Astrocyte of the spinal cord (primary cell): ENCODE results near the gene CDH24.

Experiments
- DNase-seq: peaks from one replicate; pipeline ENCODE4 v3.0.0; 2011; ENCODE audit warnings: low read depth, low spot score
- H3K4me3 ChIP-seq: 2 replicates; pipeline ENCODE4 v1.5.1; 2011; ENCODE audit warnings: low read depth, mild to moderate bottlenecking, low read length, moderate library complexity
- in situ Hi-C: cut with HindIII; loops from 2 replicates; pipeline ENCODE4 v1.10.0; 2017; ENCODE audit warnings: low sequenced_read_pairs
- TF ChIP-seq, protein P1 (sequence below): IDR thresholded peaks from 2 replicates; pipeline ENCODE4 v1.5.1; 2012; ENCODE audit warnings: low read depth, mild to moderate bottlenecking, low read length, inconsistent platforms

The CDH24 gene

DNA sequence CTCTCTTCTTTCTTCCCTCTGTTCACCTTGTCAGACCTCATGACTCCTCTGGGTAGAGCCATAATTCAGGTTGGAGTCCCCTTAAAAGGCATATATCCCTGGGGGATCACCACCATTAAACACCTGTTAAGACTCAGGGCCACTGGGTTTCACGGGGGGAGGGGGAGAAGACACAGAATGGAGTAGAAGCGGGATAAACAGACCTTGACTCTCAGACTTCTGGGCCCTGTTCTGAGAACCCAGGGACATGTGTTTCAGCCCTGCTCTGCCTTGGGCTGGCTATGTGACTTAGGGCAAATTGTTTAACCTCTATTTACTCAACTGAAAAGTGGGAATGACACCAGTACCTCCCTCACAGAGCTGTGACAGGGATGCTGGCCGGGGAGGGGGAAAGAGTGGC lies 4.6 kb downstream of the CDH24 start:
- in situ Hi-C loops, result no loop called here
- DNase-seq, result no peak
- H3K4me3 ChIP-seq, result no peak overlapping the region
- TF ChIP-seq, protein P1, sequence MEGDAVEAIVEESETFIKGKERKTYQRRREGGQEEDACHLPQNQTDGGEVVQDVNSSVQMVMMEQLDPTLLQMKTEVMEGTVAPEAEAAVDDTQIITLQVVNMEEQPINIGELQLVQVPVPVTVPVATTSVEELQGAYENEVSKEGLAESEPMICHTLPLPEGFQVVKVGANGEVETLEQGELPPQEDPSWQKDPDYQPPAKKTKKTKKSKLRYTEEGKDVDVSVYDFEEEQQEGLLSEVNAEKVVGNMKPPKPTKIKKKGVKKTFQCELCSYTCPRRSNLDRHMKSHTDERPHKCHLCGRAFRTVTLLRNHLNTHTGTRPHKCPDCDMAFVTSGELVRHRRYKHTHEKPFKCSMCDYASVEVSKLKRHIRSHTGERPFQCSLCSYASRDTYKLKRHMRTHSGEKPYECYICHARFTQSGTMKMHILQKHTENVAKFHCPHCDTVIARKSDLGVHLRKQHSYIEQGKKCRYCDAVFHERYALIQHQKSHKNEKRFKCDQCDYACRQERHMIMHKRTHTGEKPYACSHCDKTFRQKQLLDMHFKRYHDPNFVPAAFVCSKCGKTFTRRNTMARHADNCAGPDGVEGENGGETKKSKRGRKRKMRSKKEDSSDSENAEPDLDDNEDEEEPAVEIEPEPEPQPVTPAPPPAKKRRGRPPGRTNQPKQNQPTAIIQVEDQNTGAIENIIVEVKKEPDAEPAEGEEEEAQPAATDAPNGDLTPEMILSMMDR, result no peak

DNA sequence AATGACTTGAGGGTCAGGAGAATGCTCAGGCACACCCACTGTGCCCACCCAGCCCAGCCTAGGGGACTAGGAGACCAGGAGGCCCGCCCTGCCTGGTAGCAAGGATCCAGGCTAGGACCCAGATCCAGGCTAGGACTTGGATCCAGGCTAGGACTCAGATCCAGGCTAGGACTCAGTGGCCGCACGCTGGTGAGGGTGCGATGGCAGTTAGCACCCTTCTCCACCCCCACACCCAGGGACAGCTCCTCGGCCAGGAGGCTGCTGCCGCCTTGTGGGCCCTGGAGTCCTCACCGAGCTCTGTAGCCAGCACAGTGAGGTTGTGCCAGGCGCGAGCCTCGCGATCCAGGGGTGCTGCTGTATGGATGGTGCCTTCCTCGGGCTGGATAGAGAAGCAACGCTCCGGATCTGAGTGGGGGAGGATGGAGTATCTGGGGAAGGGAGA lies 5.1 kb downstream of the CDH24 start:
- TF ChIP-seq, protein P1, result peak; percentile 41
- DNase-seq, result no peak
- H3K4me3 ChIP-seq, result no peak overlapping the region
- in situ Hi-C loops, result no loop called here

DNA sequence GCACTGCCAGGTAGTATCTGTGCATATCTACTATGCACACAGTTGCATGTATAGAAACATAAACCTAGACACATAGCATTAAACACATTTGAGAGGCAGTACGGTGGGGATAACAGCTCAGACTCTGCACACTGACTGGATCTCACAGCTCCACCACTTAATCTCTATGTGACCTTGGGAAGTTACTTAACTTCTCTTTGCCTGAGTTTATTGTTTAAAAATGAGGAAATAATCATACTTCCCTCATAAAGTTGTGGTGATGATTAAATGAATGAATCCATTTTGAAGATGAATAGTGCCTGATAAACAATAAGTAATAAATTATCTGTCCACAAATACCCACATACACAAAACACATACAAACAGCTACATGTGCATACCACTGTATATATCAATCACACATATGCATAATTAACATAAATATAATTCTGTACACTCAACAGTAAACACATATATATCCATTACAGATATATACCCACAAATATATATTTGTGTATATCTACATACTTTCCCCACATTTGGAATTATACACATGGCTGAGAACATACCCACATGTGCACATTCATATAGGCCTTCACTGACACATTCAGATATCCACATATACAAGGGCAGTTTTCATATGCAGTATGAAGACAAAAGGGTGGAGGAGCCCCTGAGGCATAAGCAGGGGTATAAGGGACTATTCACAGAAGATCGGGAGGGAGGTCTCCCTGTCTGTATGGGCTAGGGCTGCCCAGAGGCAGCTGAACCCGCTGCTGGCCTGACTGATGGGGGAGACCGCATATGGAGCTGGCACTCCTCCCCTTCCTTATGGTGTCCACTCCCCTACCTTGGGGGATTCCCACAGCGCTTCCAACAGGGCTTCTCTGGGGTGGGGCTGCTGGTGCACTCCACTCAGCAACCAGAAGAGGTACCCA lies 5.9 kb downstream of the CDH24 start:
- TF ChIP-seq, protein P1, result no peak
- H3K4me3 ChIP-seq, result no peak overlapping the region
- in situ Hi-C loops, result no loop called here
- no peak for DNase-seq

DNA sequence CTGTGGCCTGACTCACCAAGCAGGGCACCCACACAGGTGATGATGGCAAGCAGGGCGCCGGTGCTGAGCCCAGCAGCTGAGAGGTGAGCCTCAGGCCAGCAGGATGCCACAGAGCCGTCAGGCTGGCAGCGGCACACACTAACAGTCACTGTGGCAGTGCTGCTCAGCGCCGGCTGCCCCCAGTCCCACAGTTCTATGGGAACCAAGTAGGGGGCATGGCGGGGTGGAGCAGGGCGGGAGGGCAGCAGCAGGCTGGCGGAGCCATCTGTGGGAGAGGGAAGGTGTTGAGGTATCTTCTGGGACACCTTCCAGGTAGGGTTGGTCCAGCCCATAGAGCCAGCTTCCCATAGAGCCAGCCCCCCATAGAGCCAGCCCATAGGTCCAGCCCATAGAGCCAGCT lies 8.3 kb downstream of the CDH24 start:
- TF ChIP-seq, protein P1, result no peak
- DNase-seq, result no peak
- H3K4me3 ChIP-seq, result no peak overlapping the region
- in situ Hi-C loops, result no loop called here

DNA sequence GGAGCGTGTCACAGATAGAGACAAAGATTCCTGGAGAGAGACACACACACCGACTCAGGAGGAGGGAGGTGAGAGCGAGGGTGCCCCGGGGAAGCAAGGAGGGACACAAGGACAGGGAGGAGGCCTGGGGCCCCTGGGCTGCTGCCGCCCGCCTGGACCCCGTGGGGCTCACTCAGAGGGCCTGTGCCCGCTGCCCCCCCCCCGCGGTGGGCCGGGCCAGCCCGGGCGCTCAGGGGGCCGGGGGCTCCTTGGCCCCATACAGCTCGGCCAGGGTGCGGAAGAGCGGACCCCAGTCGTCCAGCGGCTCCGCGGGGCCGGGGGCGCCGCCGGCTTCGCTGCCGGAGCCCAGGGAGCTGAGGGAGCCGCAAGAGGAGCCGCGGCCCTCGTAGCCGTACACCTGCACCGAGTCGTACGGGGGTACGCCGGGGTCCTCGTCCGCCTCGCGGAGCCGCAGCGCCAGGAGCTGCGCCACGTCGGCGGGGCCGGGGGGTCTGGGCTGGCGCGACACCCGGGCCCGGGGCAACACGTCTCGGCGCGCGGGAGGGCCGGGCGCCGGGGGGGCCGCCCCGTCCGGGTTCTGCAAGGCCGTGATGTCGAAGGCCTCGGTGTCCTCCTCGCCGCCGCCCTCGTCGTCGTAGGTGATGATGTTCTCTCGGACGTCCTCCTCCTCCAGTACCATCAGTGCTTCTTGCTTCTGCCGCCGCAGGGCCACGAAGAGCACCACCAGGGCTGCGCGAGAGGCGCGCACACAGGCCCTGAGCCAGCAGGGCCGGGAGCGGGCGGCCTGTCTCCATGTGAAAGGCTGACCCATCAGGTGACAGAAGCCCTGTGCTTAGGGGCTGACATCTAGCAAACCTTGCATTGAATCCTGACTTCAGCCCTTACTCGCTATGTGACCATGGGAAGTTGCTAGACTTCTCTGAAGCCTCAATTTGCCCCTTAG lies 9.3 kb downstream of the CDH24 start:
- DNase-seq, result no peak
- no peak overlapping the region for H3K4me3 ChIP-seq
- in situ Hi-C loops, result no loop called here
- TF ChIP-seq, protein P1, result no peak

DNA sequence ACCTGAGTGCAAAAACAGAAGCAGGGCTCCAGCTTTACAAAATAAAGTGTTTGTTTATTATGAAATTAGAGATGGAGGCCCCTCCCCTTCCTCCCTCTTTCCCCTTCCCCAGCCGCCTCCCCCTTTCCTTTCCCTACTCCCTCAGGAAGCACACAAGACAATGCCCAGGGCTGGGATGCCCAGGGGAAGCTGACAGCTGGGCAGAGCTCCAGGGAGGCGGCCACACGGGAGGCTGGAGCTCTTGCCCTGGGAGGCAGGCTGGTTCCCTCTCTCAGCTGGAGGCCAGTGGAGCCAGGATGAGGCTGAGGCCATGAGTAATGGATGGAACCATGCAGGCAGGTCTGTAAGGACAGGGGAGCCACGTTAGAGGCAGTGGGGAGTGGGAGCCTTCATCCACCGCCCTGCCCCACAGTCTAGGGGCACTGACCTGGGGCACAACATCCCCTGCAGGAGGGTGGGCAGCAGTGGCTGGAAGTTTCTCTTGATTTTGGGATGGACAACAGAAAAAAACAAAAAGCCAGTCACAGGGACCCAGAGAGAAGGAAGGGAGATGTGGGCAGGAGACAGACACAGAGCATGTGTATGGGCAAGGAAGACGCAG lies 10.2 kb downstream of the CDH24 start:
- no peak for DNase-seq

More for the DNA sequence above, 10.2 kb downstream of the CDH24 start:
- in situ Hi-C loops, result no loop called here
- TF ChIP-seq, protein P1, result no peak
- no peak overlapping the region for H3K4me3 ChIP-seq
